Heart left ventricle (tissue), 13 donors: ENCODE data around the gene GNA14.

Experiments used
- POLR2A ChIP-seq, 2 donors: fragments of 450-650 bp; IDR thresholded peaks; one replicate each; pipeline ENCODE4 v1.6.1; 2017; ENCODE audit warnings: antibody characterized with exemption in 2 of 2, mild to moderate bottlenecking in 2 of 2, moderate library complexity in 2 of 2
- TF ChIP-seq, protein P1 (sequence below), 12 donors: fragments of 200-600 bp; sonication (generic) in 4 of 12; IDR thresholded peaks; one replicate each; pipeline versions ENCODE4 v1.5.0 to v1.8.0; 2018 to 2022; ENCODE audit warnings: antibody characterized with exemption in 12 of 12, mild to moderate bottlenecking in 5 of 12
- donor health status: ischemic (EF 13 %, LVEDD 7.1; RV severe dilation, severe dysfunction).
- donor health status: DM: no; HTN: yes; CAD: no.
- donor health status: DM: no; HTN: no; CAD: no.
- donor health status: ischemic (EF 25% LVEDD 6.9; RV normal size, moderate dysfunction).
- donor health status: ischemic (EF 25% LVEDD 5.7; RV mildly dilated, moderate dysfunction).
- donor health status: ischemic (EF 35%, LVEDD 5.7; RV mildly dilated, moderate dysfunction).
- donor health status: nonischemic (EF 11% LVEDD 7.7; RV severe dilation, severe dysfunction).
- donor health status: DM: yes; HTN: yes; CAD: no.
- donor health status: PGD.
- donor health status: ischemic (EF 29% LVEDD 5.4; RV normal size, mild dysfunction).
- donor health status: nonischemic (EF 23%, LVEDD 6.1; RV moderate dilation, normal function).

DNA sequence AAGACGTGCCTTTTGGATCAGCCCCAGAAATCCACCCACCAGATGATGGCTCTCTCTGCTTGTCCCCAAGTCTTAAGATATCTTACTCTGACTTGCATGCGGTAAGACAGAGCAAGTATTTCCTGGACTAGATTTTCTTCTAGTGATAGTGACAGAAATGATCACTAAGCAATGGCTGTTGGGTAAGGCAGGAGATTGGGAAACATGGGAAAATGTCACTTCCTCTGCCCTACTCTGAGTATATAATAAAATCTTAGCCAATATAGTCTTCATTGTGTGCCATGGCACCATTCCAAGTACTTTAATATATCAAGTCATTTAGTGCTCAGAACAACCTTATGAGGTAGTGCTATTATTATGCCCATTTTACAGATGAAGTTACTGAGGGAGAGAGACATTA lies 31.0 kb upstream of the GNA14 start:
- TF ChIP-seq, protein P1, sequence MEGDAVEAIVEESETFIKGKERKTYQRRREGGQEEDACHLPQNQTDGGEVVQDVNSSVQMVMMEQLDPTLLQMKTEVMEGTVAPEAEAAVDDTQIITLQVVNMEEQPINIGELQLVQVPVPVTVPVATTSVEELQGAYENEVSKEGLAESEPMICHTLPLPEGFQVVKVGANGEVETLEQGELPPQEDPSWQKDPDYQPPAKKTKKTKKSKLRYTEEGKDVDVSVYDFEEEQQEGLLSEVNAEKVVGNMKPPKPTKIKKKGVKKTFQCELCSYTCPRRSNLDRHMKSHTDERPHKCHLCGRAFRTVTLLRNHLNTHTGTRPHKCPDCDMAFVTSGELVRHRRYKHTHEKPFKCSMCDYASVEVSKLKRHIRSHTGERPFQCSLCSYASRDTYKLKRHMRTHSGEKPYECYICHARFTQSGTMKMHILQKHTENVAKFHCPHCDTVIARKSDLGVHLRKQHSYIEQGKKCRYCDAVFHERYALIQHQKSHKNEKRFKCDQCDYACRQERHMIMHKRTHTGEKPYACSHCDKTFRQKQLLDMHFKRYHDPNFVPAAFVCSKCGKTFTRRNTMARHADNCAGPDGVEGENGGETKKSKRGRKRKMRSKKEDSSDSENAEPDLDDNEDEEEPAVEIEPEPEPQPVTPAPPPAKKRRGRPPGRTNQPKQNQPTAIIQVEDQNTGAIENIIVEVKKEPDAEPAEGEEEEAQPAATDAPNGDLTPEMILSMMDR (IDR thresholded peaks at IDR 0.05): no peak
- TF ChIP-seq POLR2A (IDR thresholded peaks at IDR 0.05): no peak
